ENCODE results near the gene COLEC11.

DNA sequence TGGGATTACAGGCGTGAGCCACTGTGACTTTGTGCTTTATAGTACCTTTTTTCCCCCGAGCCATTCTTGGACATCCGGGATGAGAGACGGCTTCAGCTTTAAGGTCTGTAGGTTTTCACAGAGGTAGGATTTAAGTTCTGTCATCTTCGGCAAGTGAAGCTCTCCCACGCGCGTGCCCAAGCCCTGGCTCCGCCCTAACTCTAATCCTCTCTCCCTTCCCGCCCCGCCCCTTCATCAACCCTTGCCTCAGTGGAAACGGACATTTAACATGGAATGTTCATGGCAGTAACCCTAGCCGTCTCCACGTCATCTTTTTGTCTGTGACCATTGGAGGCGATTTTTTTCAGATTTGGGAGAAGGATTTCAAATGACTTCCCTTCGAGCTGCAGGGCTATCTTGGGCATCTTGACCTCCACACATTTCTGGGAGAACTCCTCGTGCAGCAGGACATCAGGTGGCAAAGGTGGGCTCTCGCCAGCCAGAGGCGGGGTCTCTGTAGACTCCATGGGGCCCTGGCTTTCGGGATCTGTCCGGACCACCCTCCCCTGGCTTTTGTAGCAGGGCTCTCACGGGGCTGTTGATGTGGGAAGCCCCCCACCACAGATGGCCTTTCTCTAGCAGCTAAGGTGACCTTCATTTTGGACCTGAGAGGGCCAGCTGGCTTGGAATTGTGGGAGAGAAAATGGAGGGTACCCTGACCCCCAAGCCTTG is 6.8 kb downstream of the COLEC11 start:
- TF ChIP-seq EZH2 (IDR thresholded peaks at IDR 0.05; ENCODE audit: borderline replicate concordance, low read length), result no peak
- TF ChIP-seq, protein P1, sequence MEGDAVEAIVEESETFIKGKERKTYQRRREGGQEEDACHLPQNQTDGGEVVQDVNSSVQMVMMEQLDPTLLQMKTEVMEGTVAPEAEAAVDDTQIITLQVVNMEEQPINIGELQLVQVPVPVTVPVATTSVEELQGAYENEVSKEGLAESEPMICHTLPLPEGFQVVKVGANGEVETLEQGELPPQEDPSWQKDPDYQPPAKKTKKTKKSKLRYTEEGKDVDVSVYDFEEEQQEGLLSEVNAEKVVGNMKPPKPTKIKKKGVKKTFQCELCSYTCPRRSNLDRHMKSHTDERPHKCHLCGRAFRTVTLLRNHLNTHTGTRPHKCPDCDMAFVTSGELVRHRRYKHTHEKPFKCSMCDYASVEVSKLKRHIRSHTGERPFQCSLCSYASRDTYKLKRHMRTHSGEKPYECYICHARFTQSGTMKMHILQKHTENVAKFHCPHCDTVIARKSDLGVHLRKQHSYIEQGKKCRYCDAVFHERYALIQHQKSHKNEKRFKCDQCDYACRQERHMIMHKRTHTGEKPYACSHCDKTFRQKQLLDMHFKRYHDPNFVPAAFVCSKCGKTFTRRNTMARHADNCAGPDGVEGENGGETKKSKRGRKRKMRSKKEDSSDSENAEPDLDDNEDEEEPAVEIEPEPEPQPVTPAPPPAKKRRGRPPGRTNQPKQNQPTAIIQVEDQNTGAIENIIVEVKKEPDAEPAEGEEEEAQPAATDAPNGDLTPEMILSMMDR (IDR thresholded peaks at IDR 0.05; ENCODE audit: low read length), result no peak

All from OCI-LY1 (cell line).